HEK293 (cell line): ENCODE results near the gene KIF7.

ENCODE experiments used
- CTCF ChIA-PET: fragments of 350-600 bp; formaldehyde crosslinking; extraction: SDS; loops from one replicate; lab custom pipeline; 2021; ENCODE audit warnings: antibody characterized with exemption; lab: Yijun Ruan, JAX
- POLR2A ChIA-PET: fragments of 300-600 bp; formaldehyde crosslinking; extraction: SDS; loops from one replicate; lab custom pipeline; 2020; ENCODE audit warnings: antibody characterized with exemption, inconsistent platforms; lab: Yijun Ruan, JAX
- H3K27ac ChIP-seq: fragments of 200-500 bp; sonication (Bioruptor generic); 2 replicates; pipeline ENCODE4 v1.5.1; 2014; ENCODE audit warnings: low read depth, low read length, control low read depth, inconsistent platforms; ENCODE audit errors: extremely low read depth
- H3K36me3 ChIP-seq, 2 experiments: fragments of 200-500 bp in 1 of 2; sonication (Bioruptor generic) in 1 of 2; 1 replicate in 1 of 2; 2 replicates in 1 of 2; pipeline ENCODE4 v1.5.1; 2014 to 2017; ENCODE audit warnings: inconsistent platforms in 2 of 2, low read length in 2 of 2; ENCODE audit not compliant: control insufficient read depth in 2 of 2, insufficient read depth in 1 of 2
- H3K4me1 ChIP-seq: fragments of 200-500 bp; sonication (Bioruptor generic); 2 replicates; pipeline ENCODE4 v1.5.1; 2014; ENCODE audit warnings: mild to moderate bottlenecking, low read length, inconsistent platforms; ENCODE audit not compliant: control insufficient read depth, insufficient read depth
- H3K4me3 ChIP-seq: 2 replicates; pipeline ENCODE4 v1.5.1; 2011; ENCODE audit warnings: low read depth, mild to moderate bottlenecking, control low read depth, low read length, moderate library complexity
- H3K9me3 ChIP-seq: fragments of 200-500 bp; sonication (Bioruptor generic); 2 replicates; pipeline ENCODE4 v1.5.1; 2014; ENCODE audit warnings: low read depth, low read length, inconsistent platforms; ENCODE audit not compliant: control insufficient read depth, insufficient read depth
- GFI1B ChIP-seq: fragments of 450-650 bp; formaldehyde crosslinking; IDR thresholded peaks from 2 replicates; pipeline ENCODE4 v1.5.1; 2016; ENCODE audit warnings: missing biosample characterization, missing genetic modification characterization
- PRDM4 ChIP-seq: fragments of 450-650 bp; formaldehyde crosslinking; IDR thresholded peaks from 2 replicates; pipeline ENCODE4 v1.5.1; 2017; ENCODE audit warnings: missing biosample characterization, missing genetic modification characterization
- SALL2 ChIP-seq: fragments of 450-650 bp; formaldehyde crosslinking; IDR thresholded peaks from 2 replicates; pipeline ENCODE4 v1.5.0; 2017; ENCODE audit warnings: missing biosample characterization, mild to moderate bottlenecking, missing genetic modification characterization, borderline replicate concordance
- ZBTB48 ChIP-seq: fragments of 450-650 bp; formaldehyde crosslinking; IDR thresholded peaks from 2 replicates; pipeline ENCODE4 v1.5.1; 2016; ENCODE audit warnings: missing biosample characterization, missing genetic modification characterization
- ZBTB7A ChIP-seq: fragments of 450-650 bp; formaldehyde crosslinking; IDR thresholded peaks from 2 replicates; pipeline ENCODE4 v1.5.1; 2016; ENCODE audit warnings: low read depth, missing biosample characterization, missing genetic modification characterization
- ZNF10 ChIP-seq: fragments of 450-650 bp; formaldehyde crosslinking; IDR thresholded peaks from 2 replicates; pipeline ENCODE4 v1.5.1; 2017; ENCODE audit warnings: missing biosample characterization, missing genetic modification characterization
- ZNF133 ChIP-seq: fragments of 450-650 bp; formaldehyde crosslinking; IDR thresholded peaks from 2 replicates; pipeline ENCODE4 v1.5.1; 2016; ENCODE audit warnings: missing biosample characterization, missing genetic modification characterization
- ZNF146 ChIP-seq: fragments of 450-650 bp; formaldehyde crosslinking; IDR thresholded peaks from 2 replicates; pipeline ENCODE4 v1.5.1; 2016; ENCODE audit warnings: missing biosample characterization, missing genetic modification characterization
- ZNF239 ChIP-seq: fragments of 450-650 bp; formaldehyde crosslinking; IDR thresholded peaks from 2 replicates; pipeline ENCODE4 v1.5.1; 2016; ENCODE audit warnings: missing biosample characterization, missing genetic modification characterization
- ZNF362 ChIP-seq: fragments of 450-650 bp; formaldehyde crosslinking; IDR thresholded peaks from 2 replicates; pipeline ENCODE4 v1.5.1; 2016; ENCODE audit warnings: missing biosample characterization, missing genetic modification characterization
- ZNF510 ChIP-seq: fragments of 450-650 bp; formaldehyde crosslinking; IDR thresholded peaks from 2 replicates; pipeline ENCODE4 v1.5.1; 2018; ENCODE audit warnings: mild to moderate bottlenecking, missing genetic modification characterization, missing biosample characterization; ENCODE audit not compliant: insufficient replicate concordance
- ZNF548 ChIP-seq: fragments of 450-650 bp; formaldehyde crosslinking; IDR thresholded peaks from 2 replicates; pipeline ENCODE4 v1.5.1; 2016; ENCODE audit warnings: missing biosample characterization, missing genetic modification characterization
- ZNF624 ChIP-seq: fragments of 450-650 bp; formaldehyde crosslinking; IDR thresholded peaks from 2 replicates; pipeline ENCODE4 v1.5.1; 2017; ENCODE audit warnings: missing biosample characterization, missing genetic modification characterization
- ZNF658 ChIP-seq: fragments of 450-650 bp; formaldehyde crosslinking; IDR thresholded peaks from 2 replicates; pipeline ENCODE4; 2016; ENCODE audit warnings: missing biosample characterization, missing genetic modification characterization
- ZNF747 ChIP-seq: fragments of 450-650 bp; formaldehyde crosslinking; IDR thresholded peaks from 2 replicates; pipeline ENCODE4 v1.5.1; 2016; ENCODE audit warnings: missing biosample characterization, missing genetic modification characterization
- ZNF776 ChIP-seq: fragments of 450-650 bp; formaldehyde crosslinking; IDR thresholded peaks from 2 replicates; pipeline ENCODE4 v1.5.0; 2017; ENCODE audit warnings: missing biosample characterization, missing genetic modification characterization, borderline replicate concordance
- ZNF837 ChIP-seq: fragments of 450-650 bp; formaldehyde crosslinking; IDR thresholded peaks from 2 replicates; pipeline ENCODE4 v1.5.1; 2016; ENCODE audit warnings: missing biosample characterization, missing genetic modification characterization
- ZSCAN16 ChIP-seq: fragments of 450-650 bp; formaldehyde crosslinking; IDR thresholded peaks from 2 replicates; pipeline ENCODE4 v1.5.1; 2016; ENCODE audit warnings: missing biosample characterization, missing genetic modification characterization
- TF ChIP-seq, protein P1 (sequence below): fragments of 450-650 bp; formaldehyde crosslinking; IDR thresholded peaks from 2 replicates; pipeline ENCODE4 v1.5.1; 2017; ENCODE audit warnings: missing biosample characterization, missing genetic modification characterization
- TF ChIP-seq, protein P2 (sequence below): sonication (generic); formaldehyde crosslinking; IDR thresholded peaks from 2 replicates; pipeline ENCODE4 v1.8.1; 2022; ENCODE audit warnings: mild to moderate bottlenecking, moderate library complexity, missing genetic modification reagents

The KIF7 gene

GRCh38 chr15:89669309-89669865 lies 14.1 kb upstream of the KIF7 start (continued):
- TF ChIP-seq ZSCAN16 (tag by site-specific recombination), result no peak
- TF ChIP-seq, all 188 proteins: peak for 0

- TF ChIP-seq ZNF146 (tag by site-specific recombination) (peak; percentile 78; the same call in 1 of the 2 replicates), ZNF510 (no peak)
- no peaks in the 10 kb centered on the region for H3K9me3 ChIP-seq
- ChIA-PET POLR2A (no interaction called here), CTCF (interaction anchor here (0.6 to 1.3 kb wide), 2 partner anchors 21 to 596 kb away, joined by 3 to 4 read pairs; no protein-coding TSS in a partner anchor)
- no peak overlapping the region for H3K27ac ChIP-seq
- H3K4me1 ChIP-seq, result no peaks in the 10 kb centered on the region
- H3K36me3 ChIP-seq, result no peaks in the 10 kb centered on the region
- no peak overlapping the region for H3K4me3 ChIP-seq
These were observed 12.9 kb upstream of the KIF7 start for GRCh38 chr15:89668171-89668570.

GRCh38 chr15:89667706-89667960 lies 12.4 kb upstream of the KIF7 start:
- Histone ChIP-seq H3K27ac (no peak overlapping the region), H3K4me3 (no peak overlapping the region), H3K9me3 (no peaks in the 10 kb centered on the region), H3K4me1 (no peaks in the 10 kb centered on the region), H3K36me3 (no peaks in the 10 kb centered on the region)
- TF ChIP-seq ZNF548 (tag by site-specific recombination), result no peak
- TF ChIP-seq ZNF133 (tag by site-specific recombination), result no peak
- TF ChIP-seq, protein P1, sequence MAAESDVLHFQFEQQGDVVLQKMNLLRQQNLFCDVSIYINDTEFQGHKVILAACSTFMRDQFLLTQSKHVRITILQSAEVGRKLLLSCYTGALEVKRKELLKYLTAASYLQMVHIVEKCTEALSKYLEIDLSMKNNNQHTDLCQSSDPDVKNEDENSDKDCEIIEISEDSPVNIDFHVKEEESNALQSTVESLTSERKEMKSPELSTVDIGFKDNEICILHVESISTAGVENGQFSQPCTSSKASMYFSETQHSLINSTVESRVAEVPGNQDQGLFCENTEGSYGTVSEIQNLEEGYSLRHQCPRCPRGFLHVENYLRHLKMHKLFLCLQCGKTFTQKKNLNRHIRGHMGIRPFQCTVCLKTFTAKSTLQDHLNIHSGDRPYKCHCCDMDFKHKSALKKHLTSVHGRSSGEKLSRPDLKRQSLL (tag by site-specific recombination), result no peak
- TF ChIP-seq PRDM4 (tag by site-specific recombination), result no peak
- TF ChIP-seq ZBTB7A (tag by site-specific recombination), result no peak
- TF ChIP-seq ZBTB48 (tag by site-specific recombination), result no peak
- TF ChIP-seq ZNF362, result no peak
- no peak for TF ChIP-seq ZNF776 (tag by site-specific recombination)
- TF ChIP-seq, protein P2, sequence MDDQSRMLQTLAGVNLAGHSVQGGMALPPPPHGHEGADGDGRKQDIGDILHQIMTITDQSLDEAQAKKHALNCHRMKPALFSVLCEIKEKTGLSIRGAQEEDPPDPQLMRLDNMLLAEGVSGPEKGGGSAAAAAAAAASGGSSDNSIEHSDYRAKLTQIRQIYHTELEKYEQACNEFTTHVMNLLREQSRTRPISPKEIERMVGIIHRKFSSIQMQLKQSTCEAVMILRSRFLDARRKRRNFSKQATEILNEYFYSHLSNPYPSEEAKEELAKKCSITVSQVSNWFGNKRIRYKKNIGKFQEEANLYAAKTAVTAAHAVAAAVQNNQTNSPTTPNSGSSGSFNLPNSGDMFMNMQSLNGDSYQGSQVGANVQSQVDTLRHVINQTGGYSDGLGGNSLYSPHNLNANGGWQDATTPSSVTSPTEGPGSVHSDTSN (CRISPR knock-in tag), result no peak
- no peak for TF ChIP-seq ZNF837 (tag by site-specific recombination)
- no peak for TF ChIP-seq ZNF10 (tag by site-specific recombination)
- TF ChIP-seq GFI1B (tag by site-specific recombination), result no peak
- no peak for TF ChIP-seq ZNF658 (tag by site-specific recombination)
- no peak for TF ChIP-seq ZNF747 (tag by site-specific recombination)
- TF ChIP-seq SALL2 (tag by site-specific recombination), result no peak
- TF ChIP-seq ZNF239 (tag by site-specific recombination), result no peak
- TF ChIP-seq ZNF624, result no peak
- CTCF ChIA-PET, result no interaction called here
- POLR2A ChIA-PET, result no interaction called here
